SH-SY5Y (cell line): ENCODE data around the gene RBM4B.

Source experiments
- GATA2 ChIP-seq: IDR thresholded peaks from 2 replicates; pipeline ENCODE4 v1.6.1; 2011; ENCODE audit warnings: mild to moderate bottlenecking, low read depth, low read length
- GATA3 ChIP-seq: IDR thresholded peaks from 2 replicates; pipeline ENCODE4 v1.6.1; 2011; ENCODE audit warnings: low read depth, mild to moderate bottlenecking, low read length, moderate library complexity

DNA sequence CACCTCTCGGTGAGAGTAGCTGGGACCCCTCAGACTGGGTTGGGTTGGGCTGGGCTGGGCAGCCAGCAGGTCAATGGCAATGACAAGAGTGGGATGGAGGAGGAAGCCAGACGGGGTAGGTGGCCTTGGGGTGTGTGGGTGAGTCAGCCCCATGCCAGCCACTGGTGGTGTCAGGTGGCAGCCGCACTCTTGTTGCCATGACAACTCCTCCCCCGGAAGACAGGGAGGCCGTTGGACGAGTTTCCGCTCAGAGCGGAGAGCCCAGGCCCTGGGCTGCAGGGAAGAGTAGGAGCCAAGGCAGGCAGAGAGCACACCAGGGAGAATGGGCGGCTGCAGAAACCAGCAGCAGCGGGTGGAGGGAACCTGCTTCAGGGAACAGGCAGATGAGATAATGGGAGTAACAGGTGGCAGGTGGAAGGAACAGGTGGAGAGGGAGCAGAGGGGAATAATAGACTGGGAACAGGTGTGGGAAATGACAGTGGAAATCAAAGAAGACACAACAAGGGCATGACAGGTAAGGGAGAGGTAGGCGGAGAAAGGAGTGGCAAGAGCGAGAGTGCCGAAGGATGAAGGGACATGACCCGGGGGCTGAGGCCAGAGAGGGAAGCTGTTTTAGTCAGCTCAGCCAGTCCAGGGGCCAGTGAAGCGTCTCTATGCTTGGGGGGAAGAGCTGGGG, 42.7 kb upstream of the RBM4B start:
- TF ChIP-seq GATA2: no peak
- no peak for TF ChIP-seq GATA3
